ENCODE measurements around the gene NTM. TPM values are rescaled to one million over a fixed set of nuclear protein-coding genes. Genes with fewer than 3 reads are reported as not detected.

The NTM gene
- total and polyA plus RNA-seq, 2 of the 8 experiments (the other 6 are each of a cell fraction or from before 2014, with no cell fraction given), result 13.4 to 20.0 TPM

GRCh38 chr11:131785801-131786200, 415.4 kb downstream of the NTM start:
- Histone ChIP-seq H3K4me1 (replicated peaks in 1 of 4; ENCODE audit: control insufficient read depth in 3 of 4, insufficient read depth in 4 of 4, low read length in 3 of 4) (no peaks in the 10 kb centered on the region), H2AK5ac (ENCODE audit: low read depth, low read length) (no peak overlapping the region), H3K56ac (replicated peaks; ENCODE audit: insufficient read length, low read depth, low read length) (no peak overlapping the region), H3K14ac (ENCODE audit: insufficient read length) (no peak overlapping the region), H4K20me1 (replicated peaks in 1 of 2; ENCODE audit: control insufficient read depth in 1 of 2, insufficient read depth in 2 of 2, low read length in 2 of 2) (no peaks in the 10 kb centered on the region), H4K8ac (ENCODE audit: extremely low read depth, insufficient read depth, low read length) (no peak overlapping the region), H2BK120ac (replicated peaks; ENCODE audit: low read depth, low read length) (no peak overlapping the region), H2BK5ac (ENCODE audit: low read depth, low read length) (no peak overlapping the region), H2BK15ac (ENCODE audit: low read length) (no peak overlapping the region), H2AFZ (ENCODE audit: low read length) (no peak overlapping the region), H3K4me2 (ENCODE audit: insufficient read depth in 1 of 2, low read depth in 2 of 2, low read length in 2 of 2) (no peak overlapping the region), H3K4ac (replicated peaks; ENCODE audit: insufficient read length, low read depth, low read length) (no peak overlapping the region), H3K23ac (ENCODE audit: insufficient read length) (no peak overlapping the region), H3K79me1 (ENCODE audit: low read depth, low read length) (no peaks in the 10 kb centered on the region), H4K5ac (ENCODE audit: insufficient read length, low read depth, low read length) (no peak overlapping the region), H3K18ac (ENCODE audit: extremely low read depth, low read length) (no peak overlapping the region), H3K23me2 (ENCODE audit: low read depth, low read length) (no peaks in the 10 kb centered on the region), H3K36me3 (ENCODE audit: control insufficient read depth in 2 of 4, insufficient read depth in 4 of 4, low read length in 3 of 4) (no peaks in the 10 kb centered on the region), H2BK20ac (ENCODE audit: low read length) (no peak overlapping the region), H2BK12ac (ENCODE audit: low read depth, low read length) (no peak overlapping the region), H3K4me3 (ENCODE audit: extremely low read depth in 1 of 4, insufficient read depth in 2 of 4, low read depth in 3 of 4, low read length in 4 of 4) (no peak overlapping the region), H3K9me3 (ENCODE audit: insufficient read depth in 2 of 2, low read depth in 1 of 2, low read length in 1 of 2) (no peaks in the 10 kb centered on the region), H3K9ac (replicated peaks in 1 of 4; ENCODE audit: extremely low read depth in 1 of 4, low read depth in 3 of 4, low read length in 3 of 4) (no peak overlapping the region), H3K27me3 (replicated peaks in 1 of 4; ENCODE audit: control insufficient read depth in 3 of 4, extremely low read depth in 1 of 4, insufficient read depth in 3 of 4, low read length in 3 of 4) (no peaks in the 10 kb centered on the region), H3K27ac (ENCODE audit: low read depth, low read length) (no peak overlapping the region), H3K79me2 (ENCODE audit: control insufficient read depth in 1 of 2, insufficient read depth in 2 of 2, low read length in 2 of 2) (no peaks in the 10 kb centered on the region), H4K91ac (replicated peaks; ENCODE audit: insufficient read length, low read length) (no peak overlapping the region)
- no peak for FAIRE-seq
- CTCF ChIA-PET (ENCODE audit: partially characterized antibody), result interaction anchor here (1.0 to 1.5 kb wide), 5 partner anchors 10 to 56 kb away, joined by 3 to 7 read pairs (median 4); no protein-coding TSS in a partner anchor
- DNase-seq (ENCODE audit: low read depth in 1 of 2, low spot score in 2 of 2), result no peak
- POLR2A ChIA-PET (ENCODE audit: partially characterized antibody), result no interaction called here
- 92% methylated on average over 7 of the region's 7 CpGs; no CpG with 5 or more reads in 1 of the 2 experiments for WGBS, 2 experiments (ENCODE audit: extremely low coverage in 1 of 2, insufficient coverage in 1 of 2, insufficient read length in 1 of 2, insufficient replicate concordance in 2 of 2, low coverage in 1 of 2, low lambda C conversion rate in 2 of 2, missing lambda C conversion rate in 1 of 2)
- TF ChIP-seq SP4 (IDR thresholded peaks at IDR 0.05; ENCODE audit: low read length), result no peak
- no peak for TF ChIP-seq KDM4A (IDR thresholded peaks at IDR 0.05; ENCODE audit: low read depth, low read length, severe bottlenecking)
- TF ChIP-seq, protein P1, sequence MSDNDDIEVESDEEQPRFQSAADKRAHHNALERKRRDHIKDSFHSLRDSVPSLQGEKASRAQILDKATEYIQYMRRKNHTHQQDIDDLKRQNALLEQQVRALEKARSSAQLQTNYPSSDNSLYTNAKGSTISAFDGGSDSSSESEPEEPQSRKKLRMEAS (IDR thresholded peaks at IDR 0.05), result no peak
- no peak for TF ChIP-seq SIX5 (IDR thresholded peaks at IDR 0.05; ENCODE audit: low read depth, low read length)
- no peak for TF ChIP-seq CEBPB (IDR thresholded peaks at IDR 0.05; ENCODE audit: low read depth, low read length)
- TF ChIP-seq TCF12 (IDR thresholded peaks at IDR 0.05; ENCODE audit: low read depth, low read length), result no peak
- TF ChIP-seq GABPA (IDR thresholded peaks at IDR 0.05; ENCODE audit: borderline replicate concordance, insufficient read depth, low read length), result no peak
- no peak for TF ChIP-seq HDAC2 (IDR thresholded peaks at IDR 0.05; ENCODE audit: borderline replicate concordance in 1 of 2, low read depth in 2 of 2, low read length in 2 of 2)
- TF ChIP-seq TBP (IDR thresholded peaks at IDR 0.05; ENCODE audit: low read depth, low read length), result no peak
- TF ChIP-seq, protein P2, sequence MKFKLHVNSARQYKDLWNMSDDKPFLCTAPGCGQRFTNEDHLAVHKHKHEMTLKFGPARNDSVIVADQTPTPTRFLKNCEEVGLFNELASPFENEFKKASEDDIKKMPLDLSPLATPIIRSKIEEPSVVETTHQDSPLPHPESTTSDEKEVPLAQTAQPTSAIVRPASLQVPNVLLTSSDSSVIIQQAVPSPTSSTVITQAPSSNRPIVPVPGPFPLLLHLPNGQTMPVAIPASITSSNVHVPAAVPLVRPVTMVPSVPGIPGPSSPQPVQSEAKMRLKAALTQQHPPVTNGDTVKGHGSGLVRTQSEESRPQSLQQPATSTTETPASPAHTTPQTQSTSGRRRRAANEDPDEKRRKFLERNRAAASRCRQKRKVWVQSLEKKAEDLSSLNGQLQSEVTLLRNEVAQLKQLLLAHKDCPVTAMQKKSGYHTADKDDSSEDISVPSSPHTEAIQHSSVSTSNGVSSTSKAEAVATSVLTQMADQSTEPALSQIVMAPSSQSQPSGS (IDR thresholded peaks at IDR 0.05; ENCODE audit: low read length), result no peak
- no peak for TF ChIP-seq FOSL1 (IDR thresholded peaks at IDR 0.05; ENCODE audit: insufficient read depth, low read depth, low read length)
- TF ChIP-seq CHD1 (IDR thresholded peaks at IDR 0.05; ENCODE audit: low read depth, low read length), result no peak
